ENCODE results near the gene SNX14.

Gene SNX14

GRCh38 chr6:85461798-85462170 is 131.9 kb downstream of the SNX14 start:
- DNase-seq: no peak

DNA sequence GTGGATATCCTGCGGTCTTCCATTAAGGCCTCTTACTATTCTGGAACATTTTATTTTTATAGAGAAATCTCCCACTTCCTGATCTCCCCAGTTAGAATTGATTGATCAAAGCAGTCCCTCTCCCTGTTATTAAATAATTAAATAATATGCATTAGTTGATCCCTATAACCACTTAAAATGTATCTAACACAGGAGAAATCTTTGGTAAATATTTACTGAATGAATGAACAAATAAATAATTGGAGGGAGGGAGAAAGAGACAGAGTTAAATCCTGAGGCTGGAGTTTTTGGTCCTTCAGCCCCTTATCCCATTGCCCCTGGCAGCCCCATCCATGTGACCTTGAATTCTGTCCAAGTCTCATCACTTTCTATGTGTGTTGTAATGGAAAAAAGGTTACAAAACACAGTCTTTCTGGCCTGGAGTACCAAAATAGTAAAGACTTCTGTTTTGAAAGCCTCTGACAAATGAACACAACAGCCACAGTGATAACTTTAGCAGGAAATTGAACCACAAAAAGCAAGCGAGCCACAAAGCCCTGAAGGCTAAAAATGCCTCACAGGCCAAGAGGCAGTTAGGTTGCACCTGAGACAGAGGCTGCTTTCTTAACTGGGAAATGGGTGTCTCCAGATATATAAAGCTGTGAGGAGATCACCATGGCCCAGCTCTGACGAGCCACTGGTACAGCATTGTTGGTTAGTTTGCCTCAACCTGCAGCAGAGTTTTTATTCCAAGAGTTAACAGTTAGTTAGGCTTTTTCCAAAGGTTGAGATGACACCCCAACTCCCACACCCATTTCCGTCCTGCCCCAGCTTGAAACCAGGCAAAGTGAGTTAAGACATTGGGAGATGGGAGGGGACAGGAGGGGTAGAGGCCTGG is 132.5 kb downstream of the SNX14 start:
- no peak for DNase-seq

DNA sequence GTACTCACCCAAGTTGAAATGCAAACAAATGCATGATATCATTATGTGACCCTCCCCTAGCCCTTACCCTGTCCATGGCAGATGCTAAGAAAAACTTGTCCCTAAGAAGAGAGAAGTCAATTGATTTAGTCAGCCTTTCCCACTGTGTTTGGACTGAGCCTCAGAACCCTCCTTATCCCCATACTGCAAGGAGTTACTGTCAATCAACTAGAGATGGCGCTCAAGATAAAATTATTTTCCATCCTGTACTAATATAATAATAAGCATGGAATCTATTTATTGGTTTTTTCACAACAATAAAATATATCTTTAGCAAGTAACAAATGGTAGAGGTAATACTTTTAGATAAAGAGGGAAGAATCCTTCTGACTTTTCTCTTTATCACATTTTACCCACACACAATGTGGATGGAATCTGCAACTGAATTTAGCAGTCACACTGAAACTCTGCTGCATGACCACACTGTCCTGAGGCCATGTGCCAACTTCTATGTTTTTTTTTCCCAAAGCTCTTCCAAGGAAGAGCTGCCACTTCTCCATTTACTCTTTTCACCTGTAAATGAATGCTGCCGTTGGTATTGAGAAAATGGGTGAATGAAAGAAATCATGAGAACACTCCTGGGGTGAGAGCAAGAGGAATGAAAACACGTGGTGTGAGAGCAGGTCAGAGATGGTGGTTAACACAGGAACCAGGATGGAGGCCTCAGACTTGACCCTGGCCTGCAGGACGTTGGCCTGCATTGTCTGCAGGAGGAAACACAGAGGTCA is 133.3 kb downstream of the SNX14 start:
- DNase-seq: no peak

DNA sequence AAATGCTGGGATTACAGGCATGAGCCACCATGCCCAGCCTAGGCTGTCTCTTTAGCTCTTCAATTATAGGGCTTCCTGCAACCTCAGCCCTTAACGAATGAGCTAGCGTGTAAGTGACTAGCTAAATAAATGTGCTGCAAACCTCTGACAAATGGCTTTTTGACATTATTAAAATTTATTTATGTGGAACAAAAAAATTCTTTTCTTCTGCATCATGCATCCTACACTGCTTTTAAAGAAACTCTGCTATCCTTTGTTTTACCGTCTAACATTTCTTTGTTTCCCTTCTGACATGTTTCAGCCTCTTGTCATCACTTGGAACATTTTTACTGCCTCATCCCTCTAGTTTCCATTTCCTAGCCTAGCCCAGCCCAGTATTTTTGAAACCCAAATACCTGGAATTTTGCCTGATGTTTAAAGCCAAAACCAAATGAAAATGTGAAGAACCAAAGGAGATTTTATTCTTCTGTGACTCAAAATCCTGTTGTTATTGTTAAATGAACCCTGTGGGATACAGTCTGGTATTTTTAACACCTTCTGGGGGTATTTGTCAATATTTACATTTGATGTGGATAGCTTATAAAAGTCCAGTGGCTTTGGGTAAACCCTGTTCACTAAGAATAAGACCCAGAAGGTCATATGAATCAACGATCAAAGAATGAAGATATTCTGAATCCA is 134.3 kb downstream of the SNX14 start:
- no peak for DNase-seq

DNA sequence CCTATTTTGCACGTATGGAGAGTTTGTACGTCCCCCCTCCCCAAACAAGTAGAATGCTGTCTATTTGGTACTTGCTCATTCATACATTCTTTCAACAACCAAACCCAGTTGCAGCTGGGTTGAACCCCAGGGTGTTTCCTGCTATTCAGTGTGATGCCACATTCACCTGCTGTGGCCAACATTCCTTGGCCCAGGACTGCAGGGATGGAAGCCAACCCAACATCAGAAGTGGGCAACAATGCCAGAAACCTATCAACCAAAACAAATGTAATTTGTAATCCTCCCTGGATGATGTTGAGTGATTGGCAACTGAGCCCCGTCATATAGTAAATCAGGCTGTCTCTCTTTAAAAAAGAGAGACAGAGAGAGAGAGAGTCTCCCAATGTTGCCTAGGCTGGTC is 134.9 kb downstream of the SNX14 start:
- DNase-seq: no peak

DNA sequence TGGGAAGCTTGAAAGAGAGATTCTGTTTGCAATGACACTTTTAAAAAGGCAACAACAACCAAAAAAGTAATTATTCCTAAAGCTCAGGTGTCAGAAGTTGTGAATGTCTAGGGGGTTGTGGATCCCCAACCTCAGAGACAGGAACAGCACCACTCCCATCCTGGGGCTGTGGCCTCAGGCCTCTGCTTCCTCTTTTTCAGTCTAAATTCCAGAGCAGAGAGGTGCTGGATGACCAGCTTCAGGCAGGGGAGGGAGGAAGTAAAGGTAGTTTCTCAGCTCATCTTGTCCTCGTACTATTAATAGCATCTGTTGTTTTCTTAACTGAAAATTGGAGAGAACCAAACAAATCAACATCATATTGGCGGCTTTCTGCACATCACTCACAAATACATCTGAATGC is 135.5 kb downstream of the SNX14 start:
- no peak for DNase-seq

- DNase-seq: no peak
Measured at GRCh38 chr6:85456782-85457181, 136.9 kb downstream of the SNX14 start.

All from right hindlimb (tissue), 1 donor.